Fibroblast of lung (primary cell): ENCODE measurements around the gene CEP20. TPM values are rescaled to one million over a fixed set of nuclear protein-coding genes. Genes with fewer than 3 reads are reported as not detected.

Source experiments
- DNase-seq, 2 donors: peaks; one replicate each; pipeline versions ENCODE4 v3.0.0 to v3.0.0-alpha.2; 2010; ENCODE audit warnings: low read depth in 2 of 2
- H2AFZ ChIP-seq: 2 replicates; pipeline ENCODE4 v1.5.1; 2012; ENCODE audit warnings: low read length, control low read depth, inconsistent platforms
- H3K27ac ChIP-seq: 2 replicates; pipeline ENCODE4 v1.5.1; 2011; ENCODE audit warnings: low read length, control low read depth; ENCODE audit not compliant: insufficient read depth
- H3K27me3 ChIP-seq: 2 replicates; pipeline ENCODE4 v1.5.1; 2011; ENCODE audit warnings: mild to moderate bottlenecking, low read length; ENCODE audit not compliant: control insufficient read depth, insufficient read depth
- H3K36me3 ChIP-seq: 2 replicates; pipeline ENCODE4 v1.5.1; 2011; ENCODE audit warnings: low read length; ENCODE audit not compliant: control insufficient read depth, insufficient read depth
- H3K4me1 ChIP-seq: 2 replicates; pipeline ENCODE4 v1.5.1; 2011; ENCODE audit warnings: low read length; ENCODE audit not compliant: control insufficient read depth, insufficient read depth; ENCODE audit errors: extremely low read depth
- H3K4me2 ChIP-seq: 2 replicates; pipeline ENCODE4 v1.5.1; 2011; ENCODE audit warnings: low read length, control low read depth; ENCODE audit not compliant: insufficient read depth; ENCODE audit errors: extremely low read depth
- H3K4me3 ChIP-seq, 4 experiments: fragments of 200-600 bp in 1 of 4; sonication (generic) in 1 of 4; replicated peaks in 1 of 4; 2 replicates each; pipeline ENCODE4 v1.5.1; 2011 to 2016; ENCODE audit warnings: low read length in 4 of 4, low read depth in 3 of 4, mild to moderate bottlenecking in 3 of 4, control low read depth in 2 of 4, inconsistent platforms in 1 of 4, mixed read lengths in 1 of 4; ENCODE audit not compliant: insufficient read depth in 1 of 4; ENCODE audit errors: control extremely low read depth in 1 of 4
- H3K79me2 ChIP-seq: 2 replicates; pipeline ENCODE4 v1.5.1; 2012; ENCODE audit warnings: mild to moderate bottlenecking, low read length, inconsistent platforms; ENCODE audit not compliant: control insufficient read depth, insufficient read depth
- H3K9ac ChIP-seq: 2 replicates; pipeline ENCODE4 v1.5.1; 2011; ENCODE audit warnings: mild to moderate bottlenecking, low read length, control low read depth; ENCODE audit not compliant: insufficient read depth
- H3K9me3 ChIP-seq: 2 replicates; pipeline ENCODE4 v1.5.1; 2012; ENCODE audit warnings: low read depth, low read length; ENCODE audit not compliant: control insufficient read depth, insufficient read depth
- H4K20me1 ChIP-seq: 2 replicates; pipeline ENCODE4 v1.5.1; 2011; ENCODE audit warnings: low read length; ENCODE audit not compliant: control insufficient read depth, insufficient read depth; ENCODE audit errors: extremely low read depth
- CTCF ChIP-seq, 2 donors: IDR thresholded peaks in 1 of 2; conservative IDR thresholded peaks in 1 of 2; 1 replicate in 1 of 2; 2 replicates in 1 of 2; pipeline ENCODE4 v1.5.1; 2011 to 2012; ENCODE audit warnings: low read length in 2 of 2, control low read depth in 1 of 2, inconsistent platforms in 1 of 2, low read depth in 1 of 2, mild to moderate bottlenecking in 1 of 2
- EZH2 ChIP-seq: IDR thresholded peaks from 2 replicates; pipeline ENCODE4 v1.5.1; 2012; ENCODE audit warnings: low read length, control low read depth, mild to moderate bottlenecking; ENCODE audit errors: missing control alignments
- polyA plus RNA-seq, 2 donors: library from polyadenylated mRNA; depleted of rRNA in 1 of 2; stranded (reverse) in 1 of 2; unstranded in 1 of 2; fragments of >200 nt; gene quantifications; 2 replicates each; pipeline ENCODE4 v1.2.1, GENCODE V29; 2011 to 2012; ENCODE audit warnings: missing spikeins in 1 of 2
- total RNA-seq: library from RNA; depleted of rRNA; stranded (reverse); fragments of >200 nt; gene quantifications from 2 replicates; pipeline ENCODE4 v1.2.1, GENCODE V29; 2014

CEP20 gene
- total and polyA plus RNA-seq, 2 donors (not counting 1 experiment from before 2014, with no cell fraction given), result 42.9 to 60.9 TPM

GRCh38 chr16:15897121-15897780 is 8.8 kb upstream of the CEP20 start:
- H3K4me2 ChIP-seq, result peak overlapping the region; percentile 54
- no peak overlapping the region for H3K9ac ChIP-seq
- no peak for TF ChIP-seq EZH2
- no peak for TF ChIP-seq CTCF (conservative IDR thresholded peaks at IDR 0.05 in 1 of 2, IDR thresholded peaks at IDR 0.05 in 1 of 2; ENCODE audit: low read depth in 1 of 2, low read length in 2 of 2)

GRCh38 chr16:15894571-15895374 is 6.4 kb upstream of the CEP20 start:
- Histone ChIP-seq H3K9me3 (no peaks in the 10 kb centered on the region), H3K4me3 (no peak overlapping the region), H4K20me1 (no peaks in the 10 kb centered on the region), H3K36me3 (no peaks in the 10 kb centered on the region), H3K27me3 (no peaks in the 10 kb centered on the region), H3K4me1 (peaks cover 6% of the 10 kb centered on the region), H2AFZ (no peak overlapping the region), H3K9ac (no peak overlapping the region), H3K4me2 (no peak overlapping the region), H3K79me2 (no peaks in the 10 kb centered on the region), H3K27ac (no peak overlapping the region)
- TF ChIP-seq CTCF (conservative IDR thresholded peaks at IDR 0.05 in 1 of 2, IDR thresholded peaks at IDR 0.05 in 1 of 2; ENCODE audit: low read depth in 1 of 2, low read length in 2 of 2) (no peak), EZH2 (no peak)
- DNase-seq, result no peak

More at GRCh38 chr16:15897121-15897780, 8.8 kb upstream of the CEP20 start:
- DNase-seq, result no peak
- no peaks in the 10 kb centered on the region for H3K36me3 ChIP-seq
- H4K20me1 ChIP-seq, result no peaks in the 10 kb centered on the region
- no peak overlapping the region for H2AFZ ChIP-seq
- no peaks in the 10 kb centered on the region for H3K79me2 ChIP-seq
- H3K4me1 ChIP-seq, result peaks cover 7% of the 10 kb centered on the region
- H3K27me3 ChIP-seq, result no peaks in the 10 kb centered on the region
- H3K9me3 ChIP-seq, result no peaks in the 10 kb centered on the region
- peak overlapping the region in 1 of 4 experiments; percentile 23 for H3K4me3 ChIP-seq
- no peak overlapping the region for H3K27ac ChIP-seq

GRCh38 chr16:15891508-15891907 is 3.1 kb upstream of the CEP20 start:
- no peaks in the 10 kb centered on the region for H3K36me3 ChIP-seq
- no peaks in the 10 kb centered on the region for H3K9me3 ChIP-seq
- H3K4me2 ChIP-seq, result no peak overlapping the region
- H3K79me2 ChIP-seq, result peaks cover 19% of the 10 kb centered on the region
- no peaks in the 10 kb centered on the region for H3K27me3 ChIP-seq
- H3K27ac ChIP-seq, result no peak overlapping the region
- no peak overlapping the region for H3K4me3 ChIP-seq
- TF ChIP-seq CTCF (conservative IDR thresholded peaks at IDR 0.05 in 1 of 2, IDR thresholded peaks at IDR 0.05 in 1 of 2; ENCODE audit: low read depth in 1 of 2, low read length in 2 of 2), result no peak
- no peak for TF ChIP-seq EZH2
- H3K4me1 ChIP-seq, result peaks cover 6% of the 10 kb centered on the region
- no peaks in the 10 kb centered on the region for H4K20me1 ChIP-seq
- H2AFZ ChIP-seq, result no peak overlapping the region
- H3K9ac ChIP-seq, result no peak overlapping the region
- no peak for DNase-seq
